ENCODE data around the gene EML4. TPM values are rescaled to one million over a fixed set of nuclear protein-coding genes. Genes with fewer than 3 reads are reported as not detected.
A peak's percentile ranks its signal among the peaks of the same experiment; 100 is the strongest.

The EML4 gene
- total and polyA plus RNA-seq, 10 of the 15 experiments (the other 5 are each of a cell fraction or from before 2014, with no cell fraction given) = 23.1 to 91.3 (median 77.4) TPM

DNA sequence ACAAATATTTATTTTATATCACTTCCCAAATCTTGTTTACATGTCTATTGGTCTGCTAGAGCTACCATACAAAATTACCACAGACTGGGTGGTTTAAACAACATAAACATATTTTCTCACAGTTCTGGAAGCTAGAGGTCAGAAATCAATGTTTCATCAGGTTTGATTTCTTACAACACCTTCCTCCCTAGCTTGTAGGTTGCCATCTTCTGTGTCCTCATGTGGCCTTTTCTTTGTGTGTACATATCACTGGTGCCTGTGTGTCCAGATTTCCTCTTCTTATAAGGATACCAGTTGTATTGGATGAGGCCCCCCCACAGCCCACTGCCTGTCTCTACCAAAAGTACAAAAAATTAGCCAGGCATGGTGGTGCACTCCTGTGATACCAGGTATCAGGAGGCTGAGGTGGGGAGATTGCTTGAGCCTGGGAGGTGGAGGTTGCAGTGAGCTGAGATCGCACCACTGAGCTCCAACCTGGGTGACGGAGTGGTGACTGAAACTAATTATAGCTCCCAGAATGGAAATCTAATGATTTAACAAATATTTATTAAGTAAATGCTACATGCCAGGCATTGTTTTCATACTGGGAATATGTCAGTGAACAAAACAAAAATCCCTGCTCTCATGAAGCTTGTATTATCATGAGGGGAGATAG is 13.6 kb downstream of the EML4 start:
- H3K79me2 ChIP-seq (ENCODE audit: control insufficient read depth, insufficient read depth, low read length) = peaks cover 73% of the 10 kb centered on the region
- no TSS peak for BruUV-seq (replicated peaks)
- H3K4me1 ChIP-seq (ENCODE audit: control insufficient read depth, insufficient read depth, low read length) = peaks cover 3% of the 10 kb centered on the region; the same call in 1 of the 2 replicates
- no peak overlapping the region for H3K4me3 ChIP-seq
- peaks cover 0 to 8% of the 10 kb centered on the region in 2 experiments; a peak in 1 of 4 replicates for H3K36me3 ChIP-seq (ENCODE audit: control insufficient read depth in 2 of 2, insufficient read depth in 2 of 2, low read length in 1 of 2)
- ATAC-seq (peak; percentile 34), FAIRE-seq (no peak), DNase-seq (ENCODE audit: low read depth, low spot score) (no peak)
- H2AFZ ChIP-seq (ENCODE audit: control insufficient read depth, low read depth, low read length) = no peak overlapping the region
- H3K4me2 ChIP-seq (ENCODE audit: control insufficient read depth, insufficient read depth) = no peak overlapping the region
- H3K9me3 ChIP-seq (replicated peaks; ENCODE audit: control insufficient read depth, insufficient read depth, low read length) = no peaks in the 10 kb centered on the region
- intact Hi-C loops (cut with micrococcal nuclease; ENCODE audit: unreplicated experiment) (no loop called here), in situ Hi-C loops (cut with MboI) (no loop called here)
- ChIA-PET POLR2A (interaction anchor here (1.4 to 4.9 kb wide), 3 partner anchors 9 to 12 kb away, joined by 3 to 25 read pairs (median 14); no protein-coding TSS in a partner anchor), SMC1A (ENCODE audit: uncharacterized antibody, unreplicated experiment) (interaction anchor here (0.7 to 5.6 kb wide), 9 partner anchors 10 to 1204 kb away, joined by 3 to 60 read pairs (median 4); no protein-coding TSS in a partner anchor), RAD21 (ENCODE audit: unreplicated experiment) (interaction anchor here (1.5 to 2.3 kb wide), 5 partner anchors 9 to 87 kb away, joined by 7 to 18 read pairs (median 7); no protein-coding TSS in a partner anchor), CTCF (interaction anchor here (0.8 to 4.3 kb wide), 7 partner anchors 11 to 90 kb away, joined by 3 to 23 read pairs (median 5); no protein-coding TSS in a partner anchor)
- H3K27me3 ChIP-seq (replicated peaks in 1 of 2; ENCODE audit: control insufficient read depth in 2 of 2, insufficient read depth in 2 of 2, low read length in 1 of 2) = no peaks in the 10 kb centered on the region
- 94% methylated on average over 2 of the region's 2 CpGs for WGBS (ENCODE audit: insufficient coverage, insufficient replicate concordance, low lambda C conversion rate, missing lambda C conversion rate)
- H3K27ac ChIP-seq (ENCODE audit: control insufficient read depth, insufficient read depth) = no peak overlapping the region
- H4K20me1 ChIP-seq (ENCODE audit: control insufficient read depth, insufficient read depth) = no peaks in the 10 kb centered on the region
- H3K9ac ChIP-seq (ENCODE audit: control insufficient read depth, insufficient read depth, low read length) = no peak overlapping the region
- TF ChIP-seq HCFC1 (IDR thresholded peaks at IDR 0.05; ENCODE audit: low read length) (no peak), TCF12 (IDR thresholded peaks at IDR 0.05; ENCODE audit: low read depth, low read length) (no peak), RELA (IDR thresholded peaks at IDR 0.05; ENCODE audit: borderline replicate concordance, partially characterized antibody) (no peak), JUNB (IDR thresholded peaks at IDR 0.05) (no peak), RAD21 (IDR thresholded peaks at IDR 0.05; ENCODE audit: insufficient read depth, low read depth, low read length) (no peak), SPI1 (IDR thresholded peaks at IDR 0.05; ENCODE audit: borderline replicate concordance, insufficient read depth, low read depth, low read length) (no peak), MYB (IDR thresholded peaks at IDR 0.05; ENCODE audit: borderline replicate concordance, low read depth, low read length) (no peak), SIX5 (IDR thresholded peaks at IDR 0.05; ENCODE audit: low read depth, low read length, severe bottlenecking) (no peak), MTA3 (IDR thresholded peaks at IDR 0.05; ENCODE audit: borderline replicate concordance, low read length) (no peak), NFYA (IDR thresholded peaks at IDR 0.05; ENCODE audit: borderline replicate concordance, low read depth, low read length) (no peak), WRNIP1 (IDR thresholded peaks at IDR 0.05; ENCODE audit: borderline replicate concordance, low read depth, low read length) (no peak)
- TF ChIP-seq, protein P1, sequence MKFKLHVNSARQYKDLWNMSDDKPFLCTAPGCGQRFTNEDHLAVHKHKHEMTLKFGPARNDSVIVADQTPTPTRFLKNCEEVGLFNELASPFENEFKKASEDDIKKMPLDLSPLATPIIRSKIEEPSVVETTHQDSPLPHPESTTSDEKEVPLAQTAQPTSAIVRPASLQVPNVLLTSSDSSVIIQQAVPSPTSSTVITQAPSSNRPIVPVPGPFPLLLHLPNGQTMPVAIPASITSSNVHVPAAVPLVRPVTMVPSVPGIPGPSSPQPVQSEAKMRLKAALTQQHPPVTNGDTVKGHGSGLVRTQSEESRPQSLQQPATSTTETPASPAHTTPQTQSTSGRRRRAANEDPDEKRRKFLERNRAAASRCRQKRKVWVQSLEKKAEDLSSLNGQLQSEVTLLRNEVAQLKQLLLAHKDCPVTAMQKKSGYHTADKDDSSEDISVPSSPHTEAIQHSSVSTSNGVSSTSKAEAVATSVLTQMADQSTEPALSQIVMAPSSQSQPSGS (IDR thresholded peaks at IDR 0.05; ENCODE audit: low read length) = no peak
- TF ChIP-seq, protein P2, sequence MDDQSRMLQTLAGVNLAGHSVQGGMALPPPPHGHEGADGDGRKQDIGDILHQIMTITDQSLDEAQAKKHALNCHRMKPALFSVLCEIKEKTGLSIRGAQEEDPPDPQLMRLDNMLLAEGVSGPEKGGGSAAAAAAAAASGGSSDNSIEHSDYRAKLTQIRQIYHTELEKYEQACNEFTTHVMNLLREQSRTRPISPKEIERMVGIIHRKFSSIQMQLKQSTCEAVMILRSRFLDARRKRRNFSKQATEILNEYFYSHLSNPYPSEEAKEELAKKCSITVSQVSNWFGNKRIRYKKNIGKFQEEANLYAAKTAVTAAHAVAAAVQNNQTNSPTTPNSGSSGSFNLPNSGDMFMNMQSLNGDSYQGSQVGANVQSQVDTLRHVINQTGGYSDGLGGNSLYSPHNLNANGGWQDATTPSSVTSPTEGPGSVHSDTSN (IDR thresholded peaks at IDR 0.05; ENCODE audit: insufficient replicate concordance, low read depth, low read length) = no peak
- TF ChIP-seq, protein P3, sequence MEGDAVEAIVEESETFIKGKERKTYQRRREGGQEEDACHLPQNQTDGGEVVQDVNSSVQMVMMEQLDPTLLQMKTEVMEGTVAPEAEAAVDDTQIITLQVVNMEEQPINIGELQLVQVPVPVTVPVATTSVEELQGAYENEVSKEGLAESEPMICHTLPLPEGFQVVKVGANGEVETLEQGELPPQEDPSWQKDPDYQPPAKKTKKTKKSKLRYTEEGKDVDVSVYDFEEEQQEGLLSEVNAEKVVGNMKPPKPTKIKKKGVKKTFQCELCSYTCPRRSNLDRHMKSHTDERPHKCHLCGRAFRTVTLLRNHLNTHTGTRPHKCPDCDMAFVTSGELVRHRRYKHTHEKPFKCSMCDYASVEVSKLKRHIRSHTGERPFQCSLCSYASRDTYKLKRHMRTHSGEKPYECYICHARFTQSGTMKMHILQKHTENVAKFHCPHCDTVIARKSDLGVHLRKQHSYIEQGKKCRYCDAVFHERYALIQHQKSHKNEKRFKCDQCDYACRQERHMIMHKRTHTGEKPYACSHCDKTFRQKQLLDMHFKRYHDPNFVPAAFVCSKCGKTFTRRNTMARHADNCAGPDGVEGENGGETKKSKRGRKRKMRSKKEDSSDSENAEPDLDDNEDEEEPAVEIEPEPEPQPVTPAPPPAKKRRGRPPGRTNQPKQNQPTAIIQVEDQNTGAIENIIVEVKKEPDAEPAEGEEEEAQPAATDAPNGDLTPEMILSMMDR (IDR thresholded peaks at IDR 0.05 in 2 of 3, conservative IDR thresholded peaks at IDR 0.05 in 1 of 3; ENCODE audit: control insufficient read depth in 2 of 3, extremely low read depth in 1 of 3, insufficient read depth in 1 of 3, low read depth in 3 of 3, low read length in 3 of 3) = no peak
- TF ChIP-seq, protein P4, sequence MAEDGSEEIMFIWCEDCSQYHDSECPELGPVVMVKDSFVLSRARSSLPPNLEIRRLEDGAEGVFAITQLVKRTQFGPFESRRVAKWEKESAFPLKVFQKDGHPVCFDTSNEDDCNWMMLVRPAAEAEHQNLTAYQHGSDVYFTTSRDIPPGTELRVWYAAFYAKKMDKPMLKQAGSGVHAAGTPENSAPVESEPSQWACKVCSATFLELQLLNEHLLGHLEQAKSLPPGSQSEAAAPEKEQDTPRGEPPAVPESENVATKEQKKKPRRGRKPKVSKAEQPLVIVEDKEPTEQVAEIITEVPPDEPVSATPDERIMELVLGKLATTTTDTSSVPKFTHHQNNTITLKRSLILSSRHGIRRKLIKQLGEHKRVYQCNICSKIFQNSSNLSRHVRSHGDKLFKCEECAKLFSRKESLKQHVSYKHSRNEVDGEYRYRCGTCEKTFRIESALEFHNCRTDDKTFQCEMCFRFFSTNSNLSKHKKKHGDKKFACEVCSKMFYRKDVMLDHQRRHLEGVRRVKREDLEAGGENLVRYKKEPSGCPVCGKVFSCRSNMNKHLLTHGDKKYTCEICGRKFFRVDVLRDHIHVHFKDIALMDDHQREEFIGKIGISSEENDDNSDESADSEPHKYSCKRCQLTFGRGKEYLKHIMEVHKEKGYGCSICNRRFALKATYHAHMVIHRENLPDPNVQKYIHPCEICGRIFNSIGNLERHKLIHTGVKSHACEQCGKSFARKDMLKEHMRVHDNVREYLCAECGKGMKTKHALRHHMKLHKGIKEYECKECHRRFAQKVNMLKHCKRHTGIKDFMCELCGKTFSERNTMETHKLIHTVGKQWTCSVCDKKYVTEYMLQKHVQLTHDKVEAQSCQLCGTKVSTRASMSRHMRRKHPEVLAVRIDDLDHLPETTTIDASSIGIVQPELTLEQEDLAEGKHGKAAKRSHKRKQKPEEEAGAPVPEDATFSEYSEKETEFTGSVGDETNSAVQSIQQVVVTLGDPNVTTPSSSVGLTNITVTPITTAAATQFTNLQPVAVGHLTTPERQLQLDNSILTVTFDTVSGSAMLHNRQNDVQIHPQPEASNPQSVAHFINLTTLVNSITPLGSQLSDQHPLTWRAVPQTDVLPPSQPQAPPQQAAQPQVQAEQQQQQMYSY (CRISPR knock-in tag; IDR thresholded peaks at IDR 0.05) = no peak
